ENCODE data around the gene SRGAP3. TPM values are rescaled to one million over a fixed set of nuclear protein-coding genes. Genes with fewer than 3 reads are reported as not detected.

Gene SRGAP3
- total and polyA plus RNA-seq, 2 donors, result 3.9 to 4.4 TPM

- H3K36me3 ChIP-seq (ENCODE audit: control insufficient read depth in 2 of 2, insufficient read depth in 2 of 2, low read length in 1 of 2), result no peaks in the 10 kb centered on the region
- no peaks in the 10 kb centered on the region for H3K9me3 ChIP-seq (ENCODE audit: control insufficient read depth in 2 of 2, insufficient read depth in 1 of 2, low read length in 1 of 2)
- WGBS, result 98% methylated on average over 7 of the region's 7 CpGs
- H3K27me3 ChIP-seq (ENCODE audit: control insufficient read depth in 2 of 2, insufficient read depth in 1 of 2, low read length in 1 of 2), result no peaks in the 10 kb centered on the region
- no peak for DNase-seq (ENCODE audit: low read depth in 6 of 9, low spot score in 9 of 9)
- no peak overlapping the region for H3K4me3 ChIP-seq (ENCODE audit: low read length in 2 of 2)
- H3K4me1 ChIP-seq (ENCODE audit: control insufficient read depth in 2 of 2, insufficient read depth in 2 of 2, low read length in 2 of 2), result no peaks in the 10 kb centered on the region
- H3K27ac ChIP-seq (ENCODE audit: low read depth in 1 of 2, low read length in 1 of 2), result no peak overlapping the region
These were observed 228.0 kb downstream of the SRGAP3 start for GRCh38 chr3:9021271-9022009.

GRCh38 chr3:9020426-9020825 lies 229.0 kb downstream of the SRGAP3 start:
- H3K9me3 ChIP-seq (ENCODE audit: control insufficient read depth in 2 of 2, insufficient read depth in 1 of 2, low read length in 1 of 2), result no peaks in the 10 kb centered on the region
- no peak for DNase-seq (ENCODE audit: low read depth in 6 of 9, low spot score in 9 of 9)
- WGBS, result 96% methylated on average over 6 of the region's 6 CpGs
- no peak overlapping the region for H3K27ac ChIP-seq (ENCODE audit: low read depth in 1 of 2, low read length in 1 of 2)
- no peak overlapping the region for H3K4me3 ChIP-seq (ENCODE audit: low read length in 2 of 2)
- H3K27me3 ChIP-seq (ENCODE audit: control insufficient read depth in 2 of 2, insufficient read depth in 1 of 2, low read length in 1 of 2), result no peaks in the 10 kb centered on the region
- no peaks in the 10 kb centered on the region for H3K4me1 ChIP-seq (ENCODE audit: control insufficient read depth in 2 of 2, insufficient read depth in 2 of 2, low read length in 2 of 2)
- no peaks in the 10 kb centered on the region for H3K36me3 ChIP-seq (ENCODE audit: control insufficient read depth in 2 of 2, insufficient read depth in 2 of 2, low read length in 1 of 2)

- no peaks in the 10 kb centered on the region for H3K4me1 ChIP-seq (ENCODE audit: control insufficient read depth in 2 of 2, insufficient read depth in 2 of 2, low read length in 2 of 2)
- H3K27ac ChIP-seq (ENCODE audit: low read depth in 1 of 2, low read length in 1 of 2), result no peak overlapping the region
- no peak for DNase-seq (ENCODE audit: low read depth in 6 of 9, low spot score in 9 of 9)
These were observed 230.0 kb downstream of the SRGAP3 start for GRCh38 chr3:9019259-9019961.

GRCh38 chr3:9015250-9015649 lies 234.2 kb downstream of the SRGAP3 start:
- Histone ChIP-seq H3K36me3 (ENCODE audit: control insufficient read depth in 2 of 2, insufficient read depth in 2 of 2, low read length in 1 of 2) (no peaks in the 10 kb centered on the region), H3K27ac (ENCODE audit: low read depth in 1 of 2, low read length in 1 of 2) (no peak overlapping the region), H3K4me1 (ENCODE audit: control insufficient read depth in 2 of 2, insufficient read depth in 2 of 2, low read length in 2 of 2) (peaks cover 0 to 3% of the 10 kb centered on the region in 2 donors), H3K27me3 (ENCODE audit: control insufficient read depth in 2 of 2, insufficient read depth in 1 of 2, low read length in 1 of 2) (no peaks in the 10 kb centered on the region), H3K9me3 (ENCODE audit: control insufficient read depth in 2 of 2, insufficient read depth in 1 of 2, low read length in 1 of 2) (no peaks in the 10 kb centered on the region), H3K4me3 (ENCODE audit: low read length in 2 of 2) (no peak overlapping the region)
- WGBS, result 96% methylated on average over 7 of the region's 7 CpGs
- DNase-seq (ENCODE audit: low read depth in 6 of 9, low spot score in 9 of 9), result no peak

More at GRCh38 chr3:9019259-9019961, 230.0 kb downstream of the SRGAP3 start:
- WGBS, result 95% methylated on average over 5 of the region's 5 CpGs
- H3K36me3 ChIP-seq (ENCODE audit: control insufficient read depth in 2 of 2, insufficient read depth in 2 of 2, low read length in 1 of 2), result no peaks in the 10 kb centered on the region
- H3K4me3 ChIP-seq (ENCODE audit: low read length in 2 of 2), result no peak overlapping the region
- H3K9me3 ChIP-seq (ENCODE audit: control insufficient read depth in 2 of 2, insufficient read depth in 1 of 2, low read length in 1 of 2), result no peaks in the 10 kb centered on the region
- no peaks in the 10 kb centered on the region for H3K27me3 ChIP-seq (ENCODE audit: control insufficient read depth in 2 of 2, insufficient read depth in 1 of 2, low read length in 1 of 2)

GRCh38 chr3:9013782-9014563 lies 235.5 kb downstream of the SRGAP3 start:
- Histone ChIP-seq H3K4me3 (ENCODE audit: low read length in 2 of 2) (no peak overlapping the region), H3K9me3 (ENCODE audit: control insufficient read depth in 2 of 2, insufficient read depth in 1 of 2, low read length in 1 of 2) (no peaks in the 10 kb centered on the region), H3K27ac (ENCODE audit: low read depth in 1 of 2, low read length in 1 of 2) (no peak overlapping the region), H3K36me3 (ENCODE audit: control insufficient read depth in 2 of 2, insufficient read depth in 2 of 2, low read length in 1 of 2) (peaks cover 0 to 3% of the 10 kb centered on the region in 2 donors), H3K27me3 (ENCODE audit: control insufficient read depth in 2 of 2, insufficient read depth in 1 of 2, low read length in 1 of 2) (no peaks in the 10 kb centered on the region), H3K4me1 (ENCODE audit: control insufficient read depth in 2 of 2, insufficient read depth in 2 of 2, low read length in 2 of 2) (peaks cover 0 to 3% of the 10 kb centered on the region in 2 donors)
- WGBS, result 97% methylated on average over 15 of the region's 15 CpGs
- no peak for DNase-seq (ENCODE audit: low read depth in 6 of 9, low spot score in 9 of 9)

GRCh38 chr3:9012521-9012920 lies 236.9 kb downstream of the SRGAP3 start:
- H3K4me1 ChIP-seq (ENCODE audit: control insufficient read depth in 2 of 2, insufficient read depth in 2 of 2, low read length in 2 of 2), result peaks cover 0 to 3% of the 10 kb centered on the region in 2 donors
- H3K9me3 ChIP-seq (ENCODE audit: control insufficient read depth in 2 of 2, insufficient read depth in 1 of 2, low read length in 1 of 2), result no peaks in the 10 kb centered on the region
- H3K4me3 ChIP-seq (ENCODE audit: low read length in 2 of 2), result no peak overlapping the region
- no peak for DNase-seq (ENCODE audit: low read depth in 6 of 9, low spot score in 9 of 9)
- 97% methylated on average over 2 of the region's 2 CpGs for WGBS
- peaks cover 0 to 3% of the 10 kb centered on the region in 2 donors for H3K36me3 ChIP-seq (ENCODE audit: control insufficient read depth in 2 of 2, insufficient read depth in 2 of 2, low read length in 1 of 2)
- no peak overlapping the region for H3K27ac ChIP-seq (ENCODE audit: low read depth in 1 of 2, low read length in 1 of 2)
- H3K27me3 ChIP-seq (ENCODE audit: control insufficient read depth in 2 of 2, insufficient read depth in 1 of 2, low read length in 1 of 2), result no peaks in the 10 kb centered on the region

GRCh38 chr3:9009976-9010545 lies 239.4 kb downstream of the SRGAP3 start:
- WGBS, result 98% methylated on average over 11 of the region's 11 CpGs
- Histone ChIP-seq H3K36me3 (ENCODE audit: control insufficient read depth in 2 of 2, insufficient read depth in 2 of 2, low read length in 1 of 2) (peaks cover 0 to 3% of the 10 kb centered on the region in 2 donors), H3K27ac (ENCODE audit: low read depth in 1 of 2, low read length in 1 of 2) (no peak overlapping the region), H3K4me3 (ENCODE audit: low read length in 2 of 2) (no peak overlapping the region), H3K9me3 (ENCODE audit: control insufficient read depth in 2 of 2, insufficient read depth in 1 of 2, low read length in 1 of 2) (no peaks in the 10 kb centered on the region), H3K4me1 (ENCODE audit: control insufficient read depth in 2 of 2, insufficient read depth in 2 of 2, low read length in 2 of 2) (peaks cover 0 to 3% of the 10 kb centered on the region in 2 donors), H3K27me3 (ENCODE audit: control insufficient read depth in 2 of 2, insufficient read depth in 1 of 2, low read length in 1 of 2) (no peaks in the 10 kb centered on the region)
- DNase-seq (ENCODE audit: low read depth in 6 of 9, low spot score in 9 of 9), result no peak

- WGBS, result 80% methylated on average over 6 of the region's 6 CpGs
- peaks cover 0 to 3% of the 10 kb centered on the region in 2 donors for H3K4me1 ChIP-seq (ENCODE audit: control insufficient read depth in 2 of 2, insufficient read depth in 2 of 2, low read length in 2 of 2)
These were observed 240.7 kb downstream of the SRGAP3 start for GRCh38 chr3:9008550-9009255.

More at GRCh38 chr3:9008550-9009255, 240.7 kb downstream of the SRGAP3 start:
- Histone ChIP-seq H3K4me3 (ENCODE audit: low read length in 2 of 2) (no peak overlapping the region), H3K27me3 (ENCODE audit: control insufficient read depth in 2 of 2, insufficient read depth in 1 of 2, low read length in 1 of 2) (no peaks in the 10 kb centered on the region), H3K27ac (ENCODE audit: low read depth in 1 of 2, low read length in 1 of 2) (no peak overlapping the region), H3K36me3 (ENCODE audit: control insufficient read depth in 2 of 2, insufficient read depth in 2 of 2, low read length in 1 of 2) (peaks cover 0 to 3% of the 10 kb centered on the region in 2 donors), H3K9me3 (ENCODE audit: control insufficient read depth in 2 of 2, insufficient read depth in 1 of 2, low read length in 1 of 2) (no peaks in the 10 kb centered on the region)
- no peak for DNase-seq (ENCODE audit: low read depth in 6 of 9, low spot score in 9 of 9)

All from thymus (tissue), 11 donors.